Mucosa of stomach (tissue), 1 donor: ENCODE results near the gene FAM53C.

Experiments used
- H3K27me3 ChIP-seq: one replicate; pipeline ENCODE4 v1.7.0; 2013; ENCODE audit warnings: mild to moderate bottlenecking, low read length; ENCODE audit not compliant: control insufficient read depth, insufficient read depth
- H3K36me3 ChIP-seq: one replicate; pipeline ENCODE4 v1.7.0; 2013; ENCODE audit warnings: low read length; ENCODE audit not compliant: control insufficient read depth, insufficient read depth
- H3K4me1 ChIP-seq: one replicate; pipeline ENCODE4 v1.7.0; 2013; ENCODE audit warnings: mild to moderate bottlenecking, low read length; ENCODE audit not compliant: control insufficient read depth, insufficient read depth
- H3K4me3 ChIP-seq: one replicate; pipeline ENCODE4 v1.7.0; 2013; ENCODE audit warnings: low read length
- H3K9ac ChIP-seq: one replicate; pipeline ENCODE4 v1.7.0; 2013; ENCODE audit warnings: mild to moderate bottlenecking, low read length, moderate library complexity
- H3K9me3 ChIP-seq: one replicate; pipeline ENCODE4 v1.7.0; 2013; ENCODE audit warnings: mild to moderate bottlenecking, low read length, moderate library complexity; ENCODE audit not compliant: control insufficient read depth
- donor health status: Pancreatic carcinoma.

Gene FAM53C

GRCh38 chr5:138352722-138353559, 14.9 kb downstream of the FAM53C start:
- Histone ChIP-seq H3K4me1 (peaks cover 9% of the 10 kb centered on the region), H3K36me3 (no peaks in the 10 kb centered on the region), H3K9me3 (no peaks in the 10 kb centered on the region), H3K27me3 (no peaks in the 10 kb centered on the region), H3K9ac (peak overlapping the region; percentile 99), H3K4me3 (peak overlapping the region; percentile 62)

- peak overlapping the region; percentile 99 for H3K9ac ChIP-seq
- H3K4me3 ChIP-seq = peak overlapping the region; percentile 62
- H3K9me3 ChIP-seq = no peaks in the 10 kb centered on the region
- peaks cover 9% of the 10 kb centered on the region for H3K4me1 ChIP-seq
- no peaks in the 10 kb centered on the region for H3K27me3 ChIP-seq
- no peaks in the 10 kb centered on the region for H3K36me3 ChIP-seq
Observed at GRCh38 chr5:138353560-138354080, 15.6 kb downstream of the FAM53C start.

- peaks cover 9% of the 10 kb centered on the region for H3K4me1 ChIP-seq
- H3K9me3 ChIP-seq = no peaks in the 10 kb centered on the region
- H3K9ac ChIP-seq = peak overlapping the region; percentile 12
- H3K36me3 ChIP-seq = no peaks in the 10 kb centered on the region
- no peak overlapping the region for H3K4me3 ChIP-seq
- H3K27me3 ChIP-seq = no peaks in the 10 kb centered on the region
Observed at GRCh38 chr5:138354387-138354786, 16.3 kb downstream of the FAM53C start.

GRCh38 chr5:138354926-138355378, 16.9 kb downstream of the FAM53C start:
- Histone ChIP-seq H3K9ac (peak overlapping the region; percentile 12), H3K27me3 (no peaks in the 10 kb centered on the region), H3K4me3 (no peak overlapping the region)

GRCh38 chr5:138359621-138360020, 21.6 kb downstream of the FAM53C start:
- H3K9ac ChIP-seq = no peak overlapping the region
- no peaks in the 10 kb centered on the region for H3K36me3 ChIP-seq
- H3K27me3 ChIP-seq = no peaks in the 10 kb centered on the region
- no peak overlapping the region for H3K4me3 ChIP-seq
- H3K4me1 ChIP-seq = peaks cover 4% of the 10 kb centered on the region
- H3K9me3 ChIP-seq = no peaks in the 10 kb centered on the region

More at GRCh38 chr5:138354926-138355378, 16.9 kb downstream of the FAM53C start:
- H3K9me3 ChIP-seq = no peaks in the 10 kb centered on the region
- peaks cover 9% of the 10 kb centered on the region for H3K4me1 ChIP-seq
- H3K36me3 ChIP-seq = no peaks in the 10 kb centered on the region

GRCh38 chr5:138360941-138361452, 22.9 kb downstream of the FAM53C start:
- H3K9ac ChIP-seq = no peak overlapping the region
- H3K9me3 ChIP-seq = no peaks in the 10 kb centered on the region
- H3K36me3 ChIP-seq = no peaks in the 10 kb centered on the region
- no peak overlapping the region for H3K4me3 ChIP-seq
- H3K4me1 ChIP-seq = no peaks in the 10 kb centered on the region
- H3K27me3 ChIP-seq = no peaks in the 10 kb centered on the region

- Histone ChIP-seq H3K9me3 (no peaks in the 10 kb centered on the region), H3K27me3 (no peaks in the 10 kb centered on the region), H3K36me3 (no peaks in the 10 kb centered on the region), H3K9ac (no peak overlapping the region), H3K4me3 (no peak overlapping the region), H3K4me1 (peaks cover 16% of the 10 kb centered on the region)
Observed at GRCh38 chr5:138364576-138364975, 26.5 kb downstream of the FAM53C start.

- no peak overlapping the region for H3K9ac ChIP-seq
- no peaks in the 10 kb centered on the region for H3K9me3 ChIP-seq
- peaks cover 16% of the 10 kb centered on the region for H3K4me1 ChIP-seq
- no peaks in the 10 kb centered on the region for H3K27me3 ChIP-seq
- H3K4me3 ChIP-seq = no peak overlapping the region
- H3K36me3 ChIP-seq = no peaks in the 10 kb centered on the region
Observed at GRCh38 chr5:138366632-138367382, 28.7 kb downstream of the FAM53C start.

- Histone ChIP-seq H3K27me3 (no peaks in the 10 kb centered on the region), H3K9me3 (no peaks in the 10 kb centered on the region), H3K4me3 (no peak overlapping the region), H3K4me1 (peaks cover 16% of the 10 kb centered on the region), H3K36me3 (no peaks in the 10 kb centered on the region), H3K9ac (no peak overlapping the region)
Observed at GRCh38 chr5:138369261-138369660, 31.2 kb downstream of the FAM53C start.

- Histone ChIP-seq H3K4me3 (no peak overlapping the region), H3K9ac (no peak overlapping the region), H3K27me3 (no peaks in the 10 kb centered on the region), H3K9me3 (no peaks in the 10 kb centered on the region), H3K36me3 (no peaks in the 10 kb centered on the region), H3K4me1 (peaks cover 16% of the 10 kb centered on the region)
Observed at GRCh38 chr5:138369706-138370105, 31.6 kb downstream of the FAM53C start.

GRCh38 chr5:138370537-138370936, 32.5 kb downstream of the FAM53C start:
- H3K4me3 ChIP-seq = no peak overlapping the region
- H3K9ac ChIP-seq = no peak overlapping the region
- no peaks in the 10 kb centered on the region for H3K27me3 ChIP-seq
- H3K9me3 ChIP-seq = no peaks in the 10 kb centered on the region
- H3K36me3 ChIP-seq = no peaks in the 10 kb centered on the region
- peaks cover 16% of the 10 kb centered on the region for H3K4me1 ChIP-seq

GRCh38 chr5:138371454-138371853, 33.4 kb downstream of the FAM53C start:
- peaks cover 14% of the 10 kb centered on the region for H3K4me1 ChIP-seq
- H3K9ac ChIP-seq = no peak overlapping the region
- H3K9me3 ChIP-seq = no peaks in the 10 kb centered on the region
- no peaks in the 10 kb centered on the region for H3K36me3 ChIP-seq
- no peaks in the 10 kb centered on the region for H3K27me3 ChIP-seq
- H3K4me3 ChIP-seq = no peak overlapping the region
